WTC11 (cell line): ENCODE results near the gene YOD1.

Experiments used
- CREB1 ChIP-seq: sonication (generic); formaldehyde crosslinking; IDR thresholded peaks from 2 replicates; pipeline ENCODE4 v1.8.0; 2023; ENCODE audit warnings: mild to moderate bottlenecking, missing genetic modification reagents
- FOXJ3 ChIP-seq: sonication (generic); formaldehyde crosslinking; IDR thresholded peaks from 2 replicates; pipeline ENCODE4 v1.9.0; 2021; ENCODE audit warnings: missing genetic modification reagents, mild to moderate bottlenecking, borderline replicate concordance
- NFYB ChIP-seq: sonication (generic); formaldehyde crosslinking; conservative IDR thresholded peaks from 2 replicates; pipeline ENCODE4 v1.8.0; 2022; ENCODE audit warnings: low read depth, missing genetic modification reagents
- ZNF263 ChIP-seq: sonication (generic); formaldehyde crosslinking; IDR thresholded peaks from 2 replicates; pipeline ENCODE4 v1.8.1; 2022; ENCODE audit warnings: low read depth, mild to moderate bottlenecking, moderate library complexity, missing genetic modification reagents
- TF ChIP-seq, protein P1 (sequence below): fragments of 200-600 bp; IDR thresholded peaks from 2 replicates; pipeline ENCODE4 v1.8.0; 2022; ENCODE audit warnings: antibody characterized with exemption

DNA sequence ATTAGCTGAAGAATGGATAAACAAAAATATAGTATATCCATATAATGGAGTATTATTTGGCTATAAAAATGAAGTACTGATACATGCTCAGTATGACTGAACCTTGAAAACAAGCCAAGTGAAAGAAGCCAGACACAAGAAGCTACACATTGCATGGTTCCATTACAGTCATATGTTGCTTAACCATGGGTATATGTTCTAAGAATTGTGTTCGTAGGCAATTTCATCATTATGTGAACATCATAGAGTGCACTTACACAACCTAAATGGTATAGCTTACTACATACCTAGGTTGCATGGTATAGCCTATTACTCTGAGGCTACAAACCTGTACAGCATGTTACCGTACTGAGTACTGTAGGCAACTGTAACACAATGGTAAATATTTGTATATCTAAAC is 52.2 kb downstream of the YOD1 start:
- TF ChIP-seq CREB1 (CRISPR knock-in tag): no peak
- no peak for TF ChIP-seq ZNF263 (CRISPR knock-in tag)
- TF ChIP-seq, protein P1, sequence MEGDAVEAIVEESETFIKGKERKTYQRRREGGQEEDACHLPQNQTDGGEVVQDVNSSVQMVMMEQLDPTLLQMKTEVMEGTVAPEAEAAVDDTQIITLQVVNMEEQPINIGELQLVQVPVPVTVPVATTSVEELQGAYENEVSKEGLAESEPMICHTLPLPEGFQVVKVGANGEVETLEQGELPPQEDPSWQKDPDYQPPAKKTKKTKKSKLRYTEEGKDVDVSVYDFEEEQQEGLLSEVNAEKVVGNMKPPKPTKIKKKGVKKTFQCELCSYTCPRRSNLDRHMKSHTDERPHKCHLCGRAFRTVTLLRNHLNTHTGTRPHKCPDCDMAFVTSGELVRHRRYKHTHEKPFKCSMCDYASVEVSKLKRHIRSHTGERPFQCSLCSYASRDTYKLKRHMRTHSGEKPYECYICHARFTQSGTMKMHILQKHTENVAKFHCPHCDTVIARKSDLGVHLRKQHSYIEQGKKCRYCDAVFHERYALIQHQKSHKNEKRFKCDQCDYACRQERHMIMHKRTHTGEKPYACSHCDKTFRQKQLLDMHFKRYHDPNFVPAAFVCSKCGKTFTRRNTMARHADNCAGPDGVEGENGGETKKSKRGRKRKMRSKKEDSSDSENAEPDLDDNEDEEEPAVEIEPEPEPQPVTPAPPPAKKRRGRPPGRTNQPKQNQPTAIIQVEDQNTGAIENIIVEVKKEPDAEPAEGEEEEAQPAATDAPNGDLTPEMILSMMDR: no peak
- no peak for TF ChIP-seq NFYB (CRISPR knock-in tag)
- TF ChIP-seq FOXJ3 (CRISPR knock-in tag): no peak
